Gastrocnemius medialis (tissue), 4 donors: Measurements from ENCODE around the gene COPZ2. TPM values are rescaled to one million over a fixed set of nuclear protein-coding genes. Genes with fewer than 3 reads are reported as not detected.

ENCODE experiments used
- ATAC-seq, 2 donors: fragments of 150-250 bp; one replicate each; pipeline ENCODE4 v1.9.1; 2016
- DNase-seq, 2 donors: peaks; one replicate each; pipeline ENCODE4 v3.0.0-alpha.2; 2019
- H3K27ac ChIP-seq, 4 donors: fragments of 200-600 bp; sonication (generic); 1 replicate in 1 of 4; 2 replicates in 3 of 4; pipeline ENCODE4 v1.5.1; 2016 to 2018; ENCODE audit warnings: mild to moderate bottlenecking in 2 of 4, moderate library complexity in 1 of 4
- H3K27me3 ChIP-seq, 3 donors: fragments of 200-600 bp; sonication (generic) in 2 of 3; 1 replicate in 1 of 3; 2 replicates in 2 of 3; pipeline versions ENCODE4 v1.5.1 to v1.6.0; 2016 to 2019; ENCODE audit warnings: mild to moderate bottlenecking in 1 of 3, moderate library complexity in 1 of 3
- H3K36me3 ChIP-seq, 2 donors: fragments of 200-600 bp; sonication (generic) in 1 of 2; one replicate each; pipeline ENCODE4 v1.5.1; 2017 to 2018
- H3K4me1 ChIP-seq, 2 donors: fragments of 200-600 bp; sonication (generic) in 1 of 2; one replicate each; pipeline ENCODE4 v1.5.1; 2016 to 2017; ENCODE audit warnings: mild to moderate bottlenecking in 2 of 2
- H3K4me3 ChIP-seq, 4 donors: fragments of 200-600 bp; sonication (generic) in 3 of 4; 1 replicate in 1 of 4; 2 replicates in 3 of 4; pipeline ENCODE4 v1.5.1; 2016 to 2019; ENCODE audit warnings: mild to moderate bottlenecking in 2 of 4
- H3K9me3 ChIP-seq, 3 donors: fragments of 200-600 bp; sonication (generic) in 2 of 3; 1 replicate in 1 of 3; 2 replicates in 2 of 3; pipeline ENCODE4 v1.5.1; 2016 to 2019
- POLR2A ChIP-seq, 2 donors: fragments of 450-650 bp; IDR thresholded peaks; one replicate each; pipeline ENCODE4 v1.6.1; 2017; ENCODE audit warnings: antibody characterized with exemption in 2 of 2, mild to moderate bottlenecking in 2 of 2, moderate library complexity in 2 of 2
- in situ Hi-C, 4 donors: fragments of 200-750 bp; cut with MboI; loops; one replicate each; pipeline versions ENCODE4 v1.15.0 to v1.8.0; 2017; ENCODE audit warnings: low sequenced_read_pairs in 4 of 4
- intact Hi-C: fragments of 100-400 bp; cut with DNase I; formaldehyde crosslinking; loops from one replicate; pipeline ENCODE4 v1.15.1; 2023; ENCODE audit warnings: low total_unique reads
- total RNA-seq, 4 donors: library from RNA; depleted of rRNA; stranded (reverse); fragments of >200 nt; gene quantifications; one replicate each; pipeline versions ENCODE4 v1.1.0 to v1.2.3, GENCODE V29; 2016
- TF ChIP-seq, protein P1 (sequence below), 5 experiments: fragments of 450-650 bp in 3 of 5; fragments of 200-600 bp in 2 of 5; sonication (generic) in 2 of 5; IDR thresholded peaks in 4 of 5; conservative IDR thresholded peaks in 1 of 5; 1 replicate in 4 of 5; 2 replicates in 1 of 5; pipeline ENCODE4 v1.5.1; 2016 to 2019; ENCODE audit warnings: antibody characterized with exemption in 5 of 5, mild to moderate bottlenecking in 3 of 5, moderate library complexity in 3 of 5

The COPZ2 gene
- total RNA-seq, 4 donors from 2014 or later: 40.5 to 76.9 (median 52.8) TPM

DNA sequence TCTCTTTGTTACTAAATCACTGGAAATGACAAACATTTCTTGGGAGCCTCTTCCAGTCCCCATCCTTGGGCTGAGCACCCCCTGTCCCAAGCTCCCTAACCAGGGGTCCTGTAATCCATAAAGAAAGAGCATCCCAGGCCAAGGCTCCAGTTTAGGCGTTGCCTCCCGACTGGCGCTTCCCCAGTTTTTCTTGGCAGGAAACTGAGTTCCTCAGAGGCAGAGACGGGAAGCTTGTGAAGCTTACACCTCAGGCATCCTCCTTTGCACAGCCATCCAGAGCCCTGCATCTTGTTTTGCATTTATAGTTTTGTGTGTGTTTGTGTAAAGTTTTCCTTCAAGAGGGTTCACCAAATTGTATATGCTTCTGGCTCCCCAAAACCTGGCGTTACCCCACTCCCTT lies 7.1 kb downstream of the COPZ2 start:
- H3K4me3 ChIP-seq: no peak overlapping the region
- in situ Hi-C loops: loop anchor here in 2 of 4 donors (5.0 kb wide), 1 partner anchor 42 kb away; no protein-coding TSS in a partner anchor
- DNase-seq (no peak), ATAC-seq (no peak)
- H3K36me3 ChIP-seq: peaks cover 0 to 9% of the 10 kb centered on the region in 2 donors
- TF ChIP-seq POLR2A (IDR thresholded peaks at IDR 0.05): no peak
- peaks cover 16 to 19% of the 10 kb centered on the region in 2 donors for H3K4me1 ChIP-seq
- H3K9me3 ChIP-seq: no peaks in the 10 kb centered on the region
- no peak overlapping the region for H3K27ac ChIP-seq
- H3K27me3 ChIP-seq: no peaks in the 10 kb centered on the region
- intact Hi-C loops: no loop called here

GRCh38 chr17:48028736-48029135 lies 8.9 kb downstream of the COPZ2 start:
- H3K27ac ChIP-seq: no peak overlapping the region
- in situ Hi-C loops (loop anchor here in 2 of 4 donors (5.0 kb wide), 2 partner anchors 44 to 99 kb away; no protein-coding TSS in a partner anchor), intact Hi-C loops (loop anchor here (5.0 kb wide), 2 partner anchors 131 to 589 kb away; partner anchors contain the start of genes HOXB8 and SP2)
- TF ChIP-seq POLR2A (IDR thresholded peaks at IDR 0.05): no peak
- TF ChIP-seq, protein P1, sequence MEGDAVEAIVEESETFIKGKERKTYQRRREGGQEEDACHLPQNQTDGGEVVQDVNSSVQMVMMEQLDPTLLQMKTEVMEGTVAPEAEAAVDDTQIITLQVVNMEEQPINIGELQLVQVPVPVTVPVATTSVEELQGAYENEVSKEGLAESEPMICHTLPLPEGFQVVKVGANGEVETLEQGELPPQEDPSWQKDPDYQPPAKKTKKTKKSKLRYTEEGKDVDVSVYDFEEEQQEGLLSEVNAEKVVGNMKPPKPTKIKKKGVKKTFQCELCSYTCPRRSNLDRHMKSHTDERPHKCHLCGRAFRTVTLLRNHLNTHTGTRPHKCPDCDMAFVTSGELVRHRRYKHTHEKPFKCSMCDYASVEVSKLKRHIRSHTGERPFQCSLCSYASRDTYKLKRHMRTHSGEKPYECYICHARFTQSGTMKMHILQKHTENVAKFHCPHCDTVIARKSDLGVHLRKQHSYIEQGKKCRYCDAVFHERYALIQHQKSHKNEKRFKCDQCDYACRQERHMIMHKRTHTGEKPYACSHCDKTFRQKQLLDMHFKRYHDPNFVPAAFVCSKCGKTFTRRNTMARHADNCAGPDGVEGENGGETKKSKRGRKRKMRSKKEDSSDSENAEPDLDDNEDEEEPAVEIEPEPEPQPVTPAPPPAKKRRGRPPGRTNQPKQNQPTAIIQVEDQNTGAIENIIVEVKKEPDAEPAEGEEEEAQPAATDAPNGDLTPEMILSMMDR (IDR thresholded peaks at IDR 0.05 in 4 of 5, conservative IDR thresholded peaks at IDR 0.05 in 1 of 5): no peak
- peaks cover 0 to 9% of the 10 kb centered on the region in 2 donors for H3K36me3 ChIP-seq
- ATAC-seq (no peak), DNase-seq (no peak)
- H3K27me3 ChIP-seq: no peaks in the 10 kb centered on the region
- no peaks in the 10 kb centered on the region for H3K9me3 ChIP-seq
- peaks cover 27 to 32% of the 10 kb centered on the region in 2 donors for H3K4me1 ChIP-seq
- H3K4me3 ChIP-seq: no peak overlapping the region

DNA sequence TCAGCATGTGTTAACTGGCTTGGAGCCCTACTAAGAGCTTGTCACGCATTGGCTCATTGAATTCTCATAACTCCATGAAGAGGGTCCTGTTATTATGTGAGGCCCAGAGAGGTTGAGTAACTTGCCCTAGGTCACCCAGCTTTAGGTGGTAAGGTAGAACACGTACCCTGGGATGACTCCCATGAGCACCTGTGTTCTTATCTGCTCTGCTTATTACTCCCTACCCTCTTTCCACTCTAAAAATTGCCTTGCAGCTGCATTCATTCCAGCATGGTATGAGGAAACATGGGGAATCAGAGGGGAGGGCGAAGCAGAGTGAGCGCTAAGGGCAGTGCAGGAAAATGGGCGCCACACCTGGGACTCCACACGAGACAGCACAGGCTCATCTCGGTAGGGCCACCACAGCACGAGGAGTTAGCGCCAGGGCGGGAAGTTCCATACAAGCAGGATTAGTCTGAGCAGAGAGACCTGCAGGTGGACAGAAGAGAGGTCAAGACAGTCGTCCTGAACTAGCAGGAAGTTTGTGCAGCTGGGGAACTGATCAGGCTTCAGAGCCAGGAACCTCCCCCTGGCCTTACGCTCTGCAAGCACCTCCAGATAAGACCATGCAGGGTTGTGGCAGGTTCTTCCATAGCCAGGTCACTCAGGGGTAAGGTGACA lies 10.1 kb downstream of the COPZ2 start:
- peaks cover 0 to 5% of the 10 kb centered on the region in 2 donors for H3K36me3 ChIP-seq
- in situ Hi-C loops: loop anchor here in 2 of 4 donors (5.0 kb wide), 2 partner anchors 45 to 100 kb away; no protein-coding TSS in a partner anchor
- no peak for TF ChIP-seq POLR2A (IDR thresholded peaks at IDR 0.05)
- TF ChIP-seq, protein P1 (IDR thresholded peaks at IDR 0.05 in 4 of 5, conservative IDR thresholded peaks at IDR 0.05 in 1 of 5): no peak
- H3K27ac ChIP-seq: peak overlapping the region in 2 of 4 donors; percentile 79 to 89
- H3K4me3 ChIP-seq: no peak overlapping the region
- no peaks in the 10 kb centered on the region for H3K9me3 ChIP-seq
- H3K4me1 ChIP-seq: peaks cover 33 to 39% of the 10 kb centered on the region in 2 donors
- DNase-seq (no peak), ATAC-seq (no peak)
- intact Hi-C loops: loop anchor here (5.0 kb wide), 2 partner anchors 130 to 590 kb away; partner anchors contain the start of genes HOXB8 and SP2
- no peaks in the 10 kb centered on the region for H3K27me3 ChIP-seq

DNA sequence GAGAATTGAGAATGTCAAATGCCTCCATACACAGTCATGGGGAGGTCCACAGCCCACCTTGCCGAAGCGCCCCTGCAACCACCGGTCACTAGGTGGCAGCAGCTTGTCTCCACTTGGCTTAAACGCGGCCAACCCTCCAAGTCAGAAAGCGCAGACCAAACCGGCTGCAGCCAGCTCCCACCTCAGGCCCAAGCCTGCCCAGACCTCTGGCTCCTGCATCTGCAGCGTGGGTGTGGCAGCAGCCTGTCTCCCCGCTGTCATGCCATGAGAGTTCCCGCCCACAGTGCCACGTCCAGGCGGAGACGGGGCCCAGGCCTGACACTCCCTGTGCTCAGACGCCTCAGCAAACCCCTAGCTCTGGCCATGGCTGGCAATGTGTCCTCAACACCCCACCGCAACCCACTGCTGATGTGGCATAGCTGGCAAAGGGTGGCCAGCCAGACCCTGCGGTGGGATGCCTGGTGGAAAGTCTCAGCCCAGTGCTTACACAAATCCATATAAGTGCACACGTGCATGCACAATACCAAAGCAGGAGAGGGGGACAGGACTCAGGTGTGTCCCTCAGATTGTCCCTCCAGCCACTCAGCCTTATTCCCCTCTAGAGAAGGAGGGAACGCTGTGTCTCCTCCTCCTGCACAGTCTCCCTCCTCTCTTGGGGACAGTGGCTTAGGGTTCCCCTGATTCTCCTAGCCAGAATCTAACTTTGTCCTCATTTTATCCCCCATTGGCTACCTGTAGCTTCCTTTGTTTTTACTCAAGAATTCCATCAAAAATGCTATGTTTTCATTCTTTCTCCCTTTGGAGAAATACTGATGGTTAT lies 10.9 kb downstream of the COPZ2 start:
- in situ Hi-C loops (loop anchor here in 2 of 4 donors (5.0 kb wide), 2 partner anchors 46 to 101 kb away; no protein-coding TSS in a partner anchor), intact Hi-C loops (loop anchor here (5.0 kb wide), 2 partner anchors 129 to 591 kb away; partner anchors contain the start of genes HOXB8 and SP2)
- Histone ChIP-seq H3K27ac (peak overlapping the region; percentile 77 to 89 (median 81)), H3K36me3 (no peaks in the 10 kb centered on the region), H3K9me3 (no peaks in the 10 kb centered on the region), H3K4me1 (peaks cover 33 to 39% of the 10 kb centered on the region in 2 donors), H3K27me3 (no peaks in the 10 kb centered on the region), H3K4me3 (peak overlapping the region in 2 of 4 donors; percentile 48 to 66)
- no peak for TF ChIP-seq POLR2A (IDR thresholded peaks at IDR 0.05)
- TF ChIP-seq, protein P1 (IDR thresholded peaks at IDR 0.05 in 4 of 5, conservative IDR thresholded peaks at IDR 0.05 in 1 of 5): peak; percentile 85 to 95 (median 91)
- DNase-seq (peak; percentile 78 to 89), ATAC-seq (peak; percentile 43 to 46)
